ENCODE results near the gene KLKB1. TPM values are rescaled to one million over a fixed set of nuclear protein-coding genes. Genes with fewer than 3 reads are reported as not detected.

KLKB1 gene
- polyA plus RNA-seq, 1 donor (not counting 4 experiments of a cell fraction or from before 2014, with no cell fraction given), result 0.04 TPM

DNA sequence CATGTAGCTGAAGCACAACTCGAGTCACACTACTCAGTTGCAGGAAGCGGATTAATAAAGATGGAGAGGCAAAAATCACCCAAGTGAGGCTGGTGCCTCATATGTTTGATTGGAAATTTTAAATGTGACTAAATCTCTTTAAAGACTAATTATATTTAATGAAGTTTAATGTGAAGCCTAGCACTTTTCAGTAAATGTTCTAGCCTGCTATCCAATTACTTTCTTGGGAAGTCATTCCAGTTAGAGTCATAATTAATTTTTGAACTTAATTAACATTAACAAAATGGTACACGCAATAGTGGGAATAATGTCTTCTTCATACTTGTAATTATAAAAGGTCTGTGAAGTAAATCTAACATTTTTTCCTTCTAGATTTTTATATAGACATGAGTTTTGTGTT lies 59.3 kb downstream of the KLKB1 start:
- TF ChIP-seq, protein P1, sequence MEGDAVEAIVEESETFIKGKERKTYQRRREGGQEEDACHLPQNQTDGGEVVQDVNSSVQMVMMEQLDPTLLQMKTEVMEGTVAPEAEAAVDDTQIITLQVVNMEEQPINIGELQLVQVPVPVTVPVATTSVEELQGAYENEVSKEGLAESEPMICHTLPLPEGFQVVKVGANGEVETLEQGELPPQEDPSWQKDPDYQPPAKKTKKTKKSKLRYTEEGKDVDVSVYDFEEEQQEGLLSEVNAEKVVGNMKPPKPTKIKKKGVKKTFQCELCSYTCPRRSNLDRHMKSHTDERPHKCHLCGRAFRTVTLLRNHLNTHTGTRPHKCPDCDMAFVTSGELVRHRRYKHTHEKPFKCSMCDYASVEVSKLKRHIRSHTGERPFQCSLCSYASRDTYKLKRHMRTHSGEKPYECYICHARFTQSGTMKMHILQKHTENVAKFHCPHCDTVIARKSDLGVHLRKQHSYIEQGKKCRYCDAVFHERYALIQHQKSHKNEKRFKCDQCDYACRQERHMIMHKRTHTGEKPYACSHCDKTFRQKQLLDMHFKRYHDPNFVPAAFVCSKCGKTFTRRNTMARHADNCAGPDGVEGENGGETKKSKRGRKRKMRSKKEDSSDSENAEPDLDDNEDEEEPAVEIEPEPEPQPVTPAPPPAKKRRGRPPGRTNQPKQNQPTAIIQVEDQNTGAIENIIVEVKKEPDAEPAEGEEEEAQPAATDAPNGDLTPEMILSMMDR (optimal IDR thresholded peaks at IDR 0.05 in 1 of 3, IDR thresholded peaks at IDR 0.05 in 1 of 3, conservative IDR thresholded peaks at IDR 0.05 in 1 of 3; ENCODE audit: extremely low read depth in 1 of 3, insufficient read depth in 2 of 3, low read length in 3 of 3), result no peak
- TF ChIP-seq EZH2 (IDR thresholded peaks at IDR 0.05; ENCODE audit: low read length), result no peak
- dilution Hi-C loops (cut with MboI; ENCODE audit: extremely low pct_ligation_motif_present, low sequenced_read_pairs), result no loop called here
- no peak overlapping the region for H2AFZ ChIP-seq (ENCODE audit: control insufficient read depth, low read length)
- H3K9me1 ChIP-seq (ENCODE audit: control insufficient read depth, extremely low read depth, insufficient read depth, low read length), result no peaks in the 10 kb centered on the region
- no peaks in the 10 kb centered on the region for H3K9me3 ChIP-seq (ENCODE audit: control insufficient read depth, low read depth, low read length)
- H3K4me3 ChIP-seq (ENCODE audit: control insufficient read depth in 2 of 3, extremely low read depth in 1 of 3, insufficient read depth in 2 of 3, low read depth in 1 of 3, low read length in 3 of 3), result no peak overlapping the region
- H3K4me2 ChIP-seq (ENCODE audit: control insufficient read depth, extremely low read depth, insufficient read depth, low read depth, low read length), result no peak overlapping the region
- no peak overlapping the region for H3K27ac ChIP-seq (ENCODE audit: control insufficient read depth, insufficient read depth, low read length)
- no peaks in the 10 kb centered on the region for H3K4me1 ChIP-seq (ENCODE audit: control insufficient read depth, extremely low read depth, insufficient read depth, low read length)
- H3K27me3 ChIP-seq (ENCODE audit: control insufficient read depth, extremely low read depth, insufficient read depth, low read length), result no peaks in the 10 kb centered on the region
- H3K79me2 ChIP-seq (ENCODE audit: control insufficient read depth, insufficient read depth, low read length), result no peaks in the 10 kb centered on the region
- no peaks in the 10 kb centered on the region for H3K36me3 ChIP-seq (ENCODE audit: control insufficient read depth in 2 of 2, extremely low read depth in 1 of 2, insufficient read depth in 2 of 2, low read length in 2 of 2)
- no peak overlapping the region for H3K9ac ChIP-seq (ENCODE audit: control insufficient read depth, extremely low read depth, insufficient read depth, low read length)
- H4K20me1 ChIP-seq (ENCODE audit: control insufficient read depth, extremely low read depth, insufficient read depth, low read length), result no peaks in the 10 kb centered on the region
- no peak for FAIRE-seq
- no peak for DNase-seq (ENCODE audit: low read depth, low spot score)

DNA sequence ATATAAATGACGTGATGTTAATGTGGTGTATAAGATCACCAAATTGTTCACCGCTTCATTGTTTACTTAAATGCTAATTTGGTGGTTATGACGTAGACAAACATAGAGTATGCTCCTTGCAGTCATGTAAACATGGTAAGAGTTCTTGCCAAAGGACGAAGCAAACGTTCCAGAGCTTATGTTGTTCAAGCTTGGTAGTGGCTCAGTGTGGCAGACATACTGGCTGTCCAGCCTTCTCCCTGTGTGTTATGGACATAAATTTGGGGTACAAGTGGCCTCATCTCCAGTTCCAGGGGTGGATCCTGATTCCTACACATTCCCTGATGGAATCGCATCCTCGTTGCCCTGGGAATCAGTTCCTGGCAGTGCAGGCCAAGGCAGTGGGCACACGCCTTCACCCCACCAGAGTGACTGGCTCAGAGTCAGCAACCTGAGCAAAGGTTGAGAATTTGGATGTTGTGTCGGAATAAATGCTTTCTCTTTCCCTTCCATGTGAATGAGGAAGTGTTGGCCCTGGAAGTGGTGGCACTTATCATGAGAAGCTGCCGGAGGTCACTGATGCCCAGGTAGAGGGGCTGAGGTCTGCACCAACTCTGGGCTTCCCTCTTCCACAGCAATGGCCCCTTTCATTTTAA lies 64.1 kb downstream of the KLKB1 start:
- Histone ChIP-seq H3K9me3 (ENCODE audit: control insufficient read depth, low read depth, low read length) (no peaks in the 10 kb centered on the region), H3K27me3 (ENCODE audit: control insufficient read depth, extremely low read depth, insufficient read depth, low read length) (no peaks in the 10 kb centered on the region), H3K4me1 (ENCODE audit: control insufficient read depth, extremely low read depth, insufficient read depth, low read length) (no peaks in the 10 kb centered on the region), H2AFZ (ENCODE audit: control insufficient read depth, low read length) (no peak overlapping the region), H3K9me1 (ENCODE audit: control insufficient read depth, extremely low read depth, insufficient read depth, low read length) (no peaks in the 10 kb centered on the region), H3K9ac (ENCODE audit: control insufficient read depth, extremely low read depth, insufficient read depth, low read length) (no peak overlapping the region), H3K4me2 (ENCODE audit: control insufficient read depth, extremely low read depth, insufficient read depth, low read depth, low read length) (no peak overlapping the region), H3K27ac (ENCODE audit: control insufficient read depth, insufficient read depth, low read length) (no peak overlapping the region), H3K4me3 (ENCODE audit: control insufficient read depth in 2 of 3, extremely low read depth in 1 of 3, insufficient read depth in 2 of 3, low read depth in 1 of 3, low read length in 3 of 3) (no peak overlapping the region), H3K36me3 (ENCODE audit: control insufficient read depth in 2 of 2, extremely low read depth in 1 of 2, insufficient read depth in 2 of 2, low read length in 2 of 2) (no peaks in the 10 kb centered on the region), H4K20me1 (ENCODE audit: control insufficient read depth, extremely low read depth, insufficient read depth, low read length) (no peaks in the 10 kb centered on the region), H3K79me2 (ENCODE audit: control insufficient read depth, insufficient read depth, low read length) (no peaks in the 10 kb centered on the region)
- DNase-seq (ENCODE audit: low read depth, low spot score) (no peak), FAIRE-seq (no peak)
- dilution Hi-C loops (cut with MboI; ENCODE audit: extremely low pct_ligation_motif_present, low sequenced_read_pairs), result loop anchor here (10.0 kb wide), 1 partner anchor 263 kb away; the partner anchor contains the start of gene MTNR1A
- TF ChIP-seq EZH2 (IDR thresholded peaks at IDR 0.05; ENCODE audit: low read length), result no peak
- TF ChIP-seq, protein P1 (optimal IDR thresholded peaks at IDR 0.05 in 1 of 3, IDR thresholded peaks at IDR 0.05 in 1 of 3, conservative IDR thresholded peaks at IDR 0.05 in 1 of 3; ENCODE audit: extremely low read depth in 1 of 3, insufficient read depth in 2 of 3, low read length in 3 of 3), result no peak
